Measurements from ENCODE around the gene FAM118B. TPM values are rescaled to one million over a fixed set of nuclear protein-coding genes. Genes with fewer than 3 reads are reported as not detected.
A peak's percentile ranks its signal among the peaks of the same experiment; 100 is the strongest.

Gene FAM118B
- total RNA-seq, 1 experiment from 2014 or later, result 40.0 TPM

GRCh38 chr11:126284829-126285228, 73.2 kb downstream of the FAM118B start:
- H3K4me2 ChIP-seq (ENCODE audit: insufficient read depth, insufficient read length, low read length), result no peak overlapping the region

More at GRCh38 chr11:126284829-126285228, 73.2 kb downstream of the FAM118B start:
- Histone ChIP-seq H3K23ac (ENCODE audit: insufficient read length, low read depth, low read length) (no peak overlapping the region), H3K27me3 (ENCODE audit: insufficient read depth, low read length) (peaks cover 2% of the 10 kb centered on the region; the same call in 1 of the 2 replicates), H3K4me1 (ENCODE audit: insufficient read depth, low read length) (peaks cover 4% of the 10 kb centered on the region; the same call in 1 of the 2 replicates), H3K14ac (ENCODE audit: insufficient read depth, low read length) (no peak overlapping the region), H3K4ac (ENCODE audit: low read depth, low read length) (no peak overlapping the region), H2AK5ac (ENCODE audit: insufficient read length, low read length) (no peak overlapping the region), H4K8ac (replicated peaks; ENCODE audit: insufficient read length, low read depth, low read length) (no peak overlapping the region), H3K18ac (ENCODE audit: insufficient read length, low read depth, low read length) (no peak overlapping the region), H3K79me2 (ENCODE audit: insufficient read depth, low read length) (no peaks in the 10 kb centered on the region), H2BK120ac (ENCODE audit: low read depth, low read length, poor library complexity, severe bottlenecking) (no peak overlapping the region), H3T11ph (ENCODE audit: low read length) (no peak overlapping the region), H2BK15ac (ENCODE audit: low read depth, low read length) (no peak overlapping the region), H3K56ac (ENCODE audit: insufficient read length, low read depth, low read length) (no peak overlapping the region), H2BK12ac (ENCODE audit: insufficient read length, low read depth, low read length) (no peak overlapping the region), H4K20me1 (ENCODE audit: control insufficient read depth, insufficient read depth, insufficient read length) (no peaks in the 10 kb centered on the region), H2BK20ac (ENCODE audit: low read depth, low read length, poor library complexity, severe bottlenecking) (no peak overlapping the region), H2BK5ac (ENCODE audit: insufficient read length, low read length) (no peak overlapping the region), H3K79me1 (ENCODE audit: insufficient read depth, low read depth, low read length, poor library complexity, severe bottlenecking) (no peaks in the 10 kb centered on the region), H3K9me3 (ENCODE audit: control insufficient read depth, low read depth, low read length) (no peaks in the 10 kb centered on the region), H2AFZ (ENCODE audit: low read length) (no peak overlapping the region), H4K91ac (ENCODE audit: insufficient read length, low read depth, low read length) (no peak overlapping the region), H3K23me2 (ENCODE audit: insufficient read length, low read depth, low read length, poor library complexity, severe bottlenecking) (peaks cover 13% of the 10 kb centered on the region), H3K27ac (ENCODE audit: insufficient read length, low read depth, low read length) (no peak overlapping the region), H3K9ac (ENCODE audit: extremely low read depth, insufficient read length, low read length) (no peak overlapping the region), H4K5ac (ENCODE audit: insufficient read length, low read depth, low read length) (no peak overlapping the region)
- no peak for DNase-seq
- Mint-ChIP-seq H3K27ac (no peak overlapping the region), H3K4me1 (peaks cover 14 to 16% of the 10 kb centered on the region in 2 experiments), H3K36me3 (ENCODE audit: insufficient read depth in 1 of 3, low read depth in 3 of 3) (peaks cover 0 to 3% (median 0%) of the 10 kb centered on the region in 3 experiments; a peak in 3 of 7 replicates), H3K9me3 (no peaks in the 10 kb centered on the region; a peak in 1 of 5 replicates), H3K4me3 (peak overlapping the region in 1 of 2 experiments; percentile 21; a peak in 1 of 5 replicates), H3K27me3 (ENCODE audit: low read depth) (peaks cover 14% of the 10 kb centered on the region)
- no CpG with 5 or more reads among the region's 6 CpGs for WGBS (ENCODE audit: extremely low coverage, insufficient read length, low lambda C conversion rate)
- TF ChIP-seq, protein P1, sequence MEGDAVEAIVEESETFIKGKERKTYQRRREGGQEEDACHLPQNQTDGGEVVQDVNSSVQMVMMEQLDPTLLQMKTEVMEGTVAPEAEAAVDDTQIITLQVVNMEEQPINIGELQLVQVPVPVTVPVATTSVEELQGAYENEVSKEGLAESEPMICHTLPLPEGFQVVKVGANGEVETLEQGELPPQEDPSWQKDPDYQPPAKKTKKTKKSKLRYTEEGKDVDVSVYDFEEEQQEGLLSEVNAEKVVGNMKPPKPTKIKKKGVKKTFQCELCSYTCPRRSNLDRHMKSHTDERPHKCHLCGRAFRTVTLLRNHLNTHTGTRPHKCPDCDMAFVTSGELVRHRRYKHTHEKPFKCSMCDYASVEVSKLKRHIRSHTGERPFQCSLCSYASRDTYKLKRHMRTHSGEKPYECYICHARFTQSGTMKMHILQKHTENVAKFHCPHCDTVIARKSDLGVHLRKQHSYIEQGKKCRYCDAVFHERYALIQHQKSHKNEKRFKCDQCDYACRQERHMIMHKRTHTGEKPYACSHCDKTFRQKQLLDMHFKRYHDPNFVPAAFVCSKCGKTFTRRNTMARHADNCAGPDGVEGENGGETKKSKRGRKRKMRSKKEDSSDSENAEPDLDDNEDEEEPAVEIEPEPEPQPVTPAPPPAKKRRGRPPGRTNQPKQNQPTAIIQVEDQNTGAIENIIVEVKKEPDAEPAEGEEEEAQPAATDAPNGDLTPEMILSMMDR (conservative IDR thresholded peaks at IDR 0.05), result no peak
